HG03439 (cell line): ENCODE measurements around the gene SPIC.
"Not testable (repeated sequence)": the region's sequence is repeated elsewhere in the genome, so short reads cannot be mapped to it uniquely, and the experiment has no call there.

ENCODE experiments used
- ATAC-seq: cut with Tn5 transposase; IDR thresholded peaks from one replicate; pipeline ENCODE4 v1.9.1; 2021; ENCODE audit warnings: mild to moderate bottlenecking, moderate library complexity; ENCODE audit not compliant: unreplicated experiment

Gene SPIC

GRCh38 chr12:101474711-101475386 lies at the start of gene SPIC:
SPIC (plus strand) TSS chr12:101475336; CDS start chr12:101476905, 1,569 bp downstream.
- ATAC-seq = no peak

GRCh38 chr12:101430456-101430855 lies 44.7 kb upstream of the SPIC start:
- ATAC-seq = no peak

- no peak for ATAC-seq
These were observed 39.0 kb upstream of the SPIC start for GRCh38 chr12:101436136-101436535.

- no peak for ATAC-seq
These were observed 35.9 kb upstream of the SPIC start for GRCh38 chr12:101439236-101439635.

GRCh38 chr12:101441461-101442224 lies 33.5 kb upstream of the SPIC start:
- no peak for ATAC-seq

GRCh38 chr12:101455685-101456084 lies 19.5 kb upstream of the SPIC start:
- ATAC-seq = no peak

GRCh38 chr12:101459642-101460346 lies 15.3 kb upstream of the SPIC start:
- no peak for ATAC-seq

GRCh38 chr12:101468948-101469347 lies 6.2 kb upstream of the SPIC start:
- no peak for ATAC-seq

GRCh38 chr12:101470939-101471338 lies 4.2 kb upstream of the SPIC start:
- ATAC-seq = no peak

GRCh38 chr12:101471878-101472277 lies 3.3 kb upstream of the SPIC start:
- not testable (repeated sequence) for ATAC-seq

- no peak for ATAC-seq
These were observed 888 bp upstream of the SPIC start for GRCh38 chr12:101474248-101474647.

- no peak for ATAC-seq
These were observed 692 bp downstream of the SPIC start for GRCh38 chr12:101475751-101476305.

GRCh38 chr12:101480849-101481248 lies 5.7 kb downstream of the SPIC start:
- ATAC-seq = no peak

- no peak for ATAC-seq
These were observed 9.9 kb downstream of the SPIC start for GRCh38 chr12:101485021-101485420.

- ATAC-seq = no peak
These were observed 13.3 kb downstream of the SPIC start for GRCh38 chr12:101488469-101488868.

GRCh38 chr12:101490286-101490920 lies 15.3 kb downstream of the SPIC start:
- ATAC-seq = no peak

- ATAC-seq = no peak
These were observed 16.2 kb downstream of the SPIC start for GRCh38 chr12:101491329-101491728.

GRCh38 chr12:101493556-101493955 lies 18.4 kb downstream of the SPIC start:
- no peak for ATAC-seq

- no peak for ATAC-seq
These were observed 23.1 kb downstream of the SPIC start for GRCh38 chr12:101498252-101498651.

- ATAC-seq = no peak
These were observed 26.4 kb downstream of the SPIC start for GRCh38 chr12:101501410-101501995.

- no peak for ATAC-seq
These were observed 46.0 kb downstream of the SPIC start for GRCh38 chr12:101521136-101521535.
